ENCODE data around the gene TULP3.

Gene TULP3

GRCh38 chr12:2976581-2976996 lies 85.9 kb downstream of the TULP3 start:
- no peaks in the 10 kb centered on the region for H3K4me1 ChIP-seq (ENCODE audit: low read depth, poor library complexity, severe bottlenecking)
- H3K36me3 ChIP-seq (ENCODE audit: insufficient read depth), result no peaks in the 10 kb centered on the region
- H3K9ac ChIP-seq, result no peak overlapping the region
- H4K20me1 ChIP-seq (ENCODE audit: insufficient read depth), result no peaks in the 10 kb centered on the region
- H2AFZ ChIP-seq (ENCODE audit: low read depth), result no peak overlapping the region
- no peak overlapping the region for H3K4me3 ChIP-seq (IDR thresholded peaks at IDR 0.05; ENCODE audit: insufficient read depth, low read depth, low read length)
- H3K27ac ChIP-seq, result no peak overlapping the region
- H3K79me2 ChIP-seq (ENCODE audit: insufficient read depth, low read depth), result no peaks in the 10 kb centered on the region
- H3K27me3 ChIP-seq (ENCODE audit: insufficient read depth, low read depth), result no peaks in the 10 kb centered on the region
- no peak for TF ChIP-seq CTCF (conservative IDR thresholded peaks at IDR 0.05; ENCODE audit: low read depth, low read length)
- no peak overlapping the region for H3K4me2 ChIP-seq

GRCh38 chr12:2977776-2978175 lies 87.1 kb downstream of the TULP3 start:
- Histone ChIP-seq H3K27ac (no peak overlapping the region), H2AFZ (ENCODE audit: low read depth) (no peak overlapping the region), H3K4me3 (IDR thresholded peaks at IDR 0.05; ENCODE audit: insufficient read depth, low read depth, low read length) (no peak overlapping the region), H3K9ac (no peak overlapping the region), H3K27me3 (ENCODE audit: insufficient read depth, low read depth) (no peaks in the 10 kb centered on the region), H4K20me1 (ENCODE audit: insufficient read depth) (no peaks in the 10 kb centered on the region), H3K4me1 (ENCODE audit: low read depth, poor library complexity, severe bottlenecking) (no peaks in the 10 kb centered on the region), H3K4me2 (no peak overlapping the region), H3K36me3 (ENCODE audit: insufficient read depth) (no peaks in the 10 kb centered on the region), H3K79me2 (ENCODE audit: insufficient read depth, low read depth) (no peaks in the 10 kb centered on the region)
- TF ChIP-seq CTCF (conservative IDR thresholded peaks at IDR 0.05; ENCODE audit: low read depth, low read length), result no peak

GRCh38 chr12:2979806-2980205 lies 89.1 kb downstream of the TULP3 start:
- Histone ChIP-seq H3K4me2 (no peak overlapping the region), H3K27ac (no peak overlapping the region), H3K4me1 (ENCODE audit: low read depth, poor library complexity, severe bottlenecking) (no peaks in the 10 kb centered on the region), H4K20me1 (ENCODE audit: insufficient read depth) (no peaks in the 10 kb centered on the region), H3K9ac (no peak overlapping the region), H3K79me2 (ENCODE audit: insufficient read depth, low read depth) (no peaks in the 10 kb centered on the region; the same call in 1 of the 2 replicates), H2AFZ (ENCODE audit: low read depth) (no peak overlapping the region), H3K27me3 (ENCODE audit: insufficient read depth, low read depth) (no peaks in the 10 kb centered on the region), H3K4me3 (IDR thresholded peaks at IDR 0.05; ENCODE audit: insufficient read depth, low read depth, low read length) (no peak overlapping the region), H3K36me3 (ENCODE audit: insufficient read depth) (no peaks in the 10 kb centered on the region)
- no peak for TF ChIP-seq CTCF (conservative IDR thresholded peaks at IDR 0.05; ENCODE audit: low read depth, low read length)

- Histone ChIP-seq H3K4me1 (ENCODE audit: low read depth, poor library complexity, severe bottlenecking) (no peaks in the 10 kb centered on the region), H3K27me3 (ENCODE audit: insufficient read depth, low read depth) (no peaks in the 10 kb centered on the region), H3K79me2 (ENCODE audit: insufficient read depth, low read depth) (no peaks in the 10 kb centered on the region; the same call in 1 of the 2 replicates), H2AFZ (ENCODE audit: low read depth) (no peak overlapping the region), H4K20me1 (ENCODE audit: insufficient read depth) (no peaks in the 10 kb centered on the region), H3K9ac (no peak overlapping the region), H3K36me3 (ENCODE audit: insufficient read depth) (no peaks in the 10 kb centered on the region), H3K4me2 (no peak overlapping the region), H3K27ac (no peak overlapping the region), H3K4me3 (IDR thresholded peaks at IDR 0.05; ENCODE audit: insufficient read depth, low read depth, low read length) (no peak overlapping the region)
- TF ChIP-seq CTCF (conservative IDR thresholded peaks at IDR 0.05; ENCODE audit: low read depth, low read length), result no peak
These were observed 89.9 kb downstream of the TULP3 start for GRCh38 chr12:2980630-2981029.
